ENCODE measurements around the gene KIFAP3. TPM values are rescaled to one million over a fixed set of nuclear protein-coding genes. Genes with fewer than 3 reads are reported as not detected.

Gene KIFAP3
- total RNA-seq, 1 donor from 2014 or later: 12.6 TPM

GRCh38 chr1:169995993-169996392 is 78.5 kb downstream of the KIFAP3 start:
- H3K4me3 ChIP-seq: no peak overlapping the region
- no peaks in the 10 kb centered on the region for H3K36me3 ChIP-seq
- intact Hi-C loops (cut with DNase I): loop anchor here (10.0 kb wide), 1 partner anchor 659 kb away; no protein-coding TSS in a partner anchor
- no peak for DNase-seq (ENCODE audit: low spot score in 2 of 2)
- H3K9me3 ChIP-seq: no peaks in the 10 kb centered on the region
- no peak for TF ChIP-seq CTCF (IDR thresholded peaks at IDR 0.05)
- H3K27ac ChIP-seq: no peak overlapping the region
- H3K27me3 ChIP-seq: no peaks in the 10 kb centered on the region
- H3K4me1 ChIP-seq: no peaks in the 10 kb centered on the region

- TF ChIP-seq CTCF (IDR thresholded peaks at IDR 0.05): no peak
- Histone ChIP-seq H3K36me3 (no peaks in the 10 kb centered on the region), H3K4me1 (no peaks in the 10 kb centered on the region), H3K27ac (no peak overlapping the region), H3K27me3 (no peaks in the 10 kb centered on the region), H3K9me3 (no peaks in the 10 kb centered on the region), H3K4me3 (no peak overlapping the region)
- DNase-seq (ENCODE audit: low spot score in 2 of 2): no peak
- intact Hi-C loops (cut with DNase I): no loop called here
Observed at GRCh38 chr1:169989246-169989645, 85.2 kb downstream of the KIFAP3 start.

- no peak for DNase-seq (ENCODE audit: low spot score in 2 of 2)
- H3K27me3 ChIP-seq: no peaks in the 10 kb centered on the region
- H3K4me3 ChIP-seq: no peak overlapping the region
- no peaks in the 10 kb centered on the region for H3K4me1 ChIP-seq
- no peaks in the 10 kb centered on the region for H3K9me3 ChIP-seq
- intact Hi-C loops (cut with DNase I): no loop called here
- H3K36me3 ChIP-seq: peaks cover 8 to 11% of the 10 kb centered on the region in 2 donors
- no peak for TF ChIP-seq CTCF (IDR thresholded peaks at IDR 0.05)
- H3K27ac ChIP-seq: no peak overlapping the region
Observed at GRCh38 chr1:169985757-169986156, 88.7 kb downstream of the KIFAP3 start.

GRCh38 chr1:169974067-169974466 is 100.4 kb downstream of the KIFAP3 start:
- TF ChIP-seq CTCF (IDR thresholded peaks at IDR 0.05): no peak
- intact Hi-C loops (cut with DNase I): no loop called here
- DNase-seq (ENCODE audit: low spot score in 2 of 2): no peak

GRCh38 chr1:169970114-169970513 is 104.4 kb downstream of the KIFAP3 start:
- no peak for DNase-seq (ENCODE audit: low spot score in 2 of 2)
- H3K4me3 ChIP-seq: no peak overlapping the region
- no peak overlapping the region for H3K27ac ChIP-seq
- intact Hi-C loops (cut with DNase I): no loop called here
- no peak for TF ChIP-seq CTCF (IDR thresholded peaks at IDR 0.05)
- no peaks in the 10 kb centered on the region for H3K4me1 ChIP-seq
- no peaks in the 10 kb centered on the region for H3K9me3 ChIP-seq
- peaks cover 0 to 5% of the 10 kb centered on the region in 2 donors for H3K36me3 ChIP-seq
- no peaks in the 10 kb centered on the region for H3K27me3 ChIP-seq

More at GRCh38 chr1:169974067-169974466, 100.4 kb downstream of the KIFAP3 start:
- Histone ChIP-seq H3K36me3 (peaks cover 0 to 33% of the 10 kb centered on the region in 2 donors), H3K4me3 (no peak overlapping the region), H3K27ac (no peak overlapping the region), H3K9me3 (no peaks in the 10 kb centered on the region), H3K27me3 (no peaks in the 10 kb centered on the region), H3K4me1 (no peaks in the 10 kb centered on the region)

GRCh38 chr1:169968174-169968573 is 106.3 kb downstream of the KIFAP3 start:
- intact Hi-C loops (cut with DNase I): no loop called here
- H3K27me3 ChIP-seq: no peaks in the 10 kb centered on the region

More at GRCh38 chr1:169968174-169968573, 106.3 kb downstream of the KIFAP3 start:
- no peak for DNase-seq (ENCODE audit: low spot score in 2 of 2)
- H3K27ac ChIP-seq: no peak overlapping the region
- no peaks in the 10 kb centered on the region for H3K4me1 ChIP-seq
- H3K4me3 ChIP-seq: no peak overlapping the region
- TF ChIP-seq CTCF (IDR thresholded peaks at IDR 0.05): no peak
- H3K9me3 ChIP-seq: no peaks in the 10 kb centered on the region
- peaks cover 0 to 5% of the 10 kb centered on the region in 2 donors for H3K36me3 ChIP-seq
